ENCODE results near the gene PTK7.
"Not testable (repeated sequence)": the region's sequence is repeated elsewhere in the genome, so short reads cannot be mapped to it uniquely, and the experiment has no call there.

PTK7 gene

GRCh38 chr6:43107344-43108062 is 31.4 kb downstream of the PTK7 start:
- TF ChIP-seq CTCF (IDR thresholded peaks at IDR 0.05; ENCODE audit: low read depth, low read length) (no peak), MAX (IDR thresholded peaks at IDR 0.05; ENCODE audit: low read depth, low read length) (no peak)
- DNase-seq (ENCODE audit: low read depth): no peak
- H3K4me3 ChIP-seq (ENCODE audit: low read depth, low read length): no peak overlapping the region

- TF ChIP-seq MYC (IDR thresholded peaks at IDR 0.05; ENCODE audit: low read depth, low read length) (no peak), MAX (IDR thresholded peaks at IDR 0.05; ENCODE audit: low read depth, low read length) (no peak), POLR2A (IDR thresholded peaks at IDR 0.05; ENCODE audit: extremely low read depth, insufficient read length) (no peak), CTCF (IDR thresholded peaks at IDR 0.05; ENCODE audit: low read depth, low read length) (no peak)
- H3K4me3 ChIP-seq (ENCODE audit: low read depth, low read length): no peak overlapping the region
- no peak for DNase-seq (ENCODE audit: low read depth)
Observed at GRCh38 chr6:43113431-43114260, 37.5 kb downstream of the PTK7 start.

GRCh38 chr6:43115365-43115764 is 39.3 kb downstream of the PTK7 start:
- H3K4me3 ChIP-seq (ENCODE audit: low read depth, low read length): no peak overlapping the region
- TF ChIP-seq MYC (IDR thresholded peaks at IDR 0.05; ENCODE audit: low read depth, low read length) (no peak), MAX (IDR thresholded peaks at IDR 0.05; ENCODE audit: low read depth, low read length) (no peak), POLR2A (IDR thresholded peaks at IDR 0.05; ENCODE audit: extremely low read depth, insufficient read length) (no peak)
- no peak for DNase-seq (ENCODE audit: low read depth)

- H3K4me3 ChIP-seq (ENCODE audit: low read depth, low read length); DNase-seq (ENCODE audit: low read depth): not testable (repeated sequence)
Observed at GRCh38 chr6:43117466-43117865, 41.4 kb downstream of the PTK7 start.

GRCh38 chr6:43119482-43119881 is 43.4 kb downstream of the PTK7 start:
- TF ChIP-seq MYC (IDR thresholded peaks at IDR 0.05; ENCODE audit: low read depth, low read length): no peak
- no peak for TF ChIP-seq POLR2A (IDR thresholded peaks at IDR 0.05; ENCODE audit: extremely low read depth, insufficient read length)
- H3K4me3 ChIP-seq (ENCODE audit: low read depth, low read length): no peak overlapping the region
- DNase-seq (ENCODE audit: low read depth): no peak

- TF ChIP-seq POLR2A (IDR thresholded peaks at IDR 0.05; ENCODE audit: extremely low read depth, insufficient read length) (no peak), CTCF (IDR thresholded peaks at IDR 0.05; ENCODE audit: low read depth, low read length) (no peak), MAX (IDR thresholded peaks at IDR 0.05; ENCODE audit: low read depth, low read length) (no peak), MYC (IDR thresholded peaks at IDR 0.05; ENCODE audit: low read depth, low read length) (no peak)
- no peak overlapping the region for H3K4me3 ChIP-seq (ENCODE audit: low read depth, low read length)
- DNase-seq (ENCODE audit: low read depth): no peak
Observed at GRCh38 chr6:43120101-43120763, 44.1 kb downstream of the PTK7 start.

Data from NB4 (cell line).